Endodermal cell (in vitro differentiated cells): ENCODE results near the gene TSPAN11. TPM values are rescaled to one million over a fixed set of nuclear protein-coding genes. Genes with fewer than 3 reads are reported as not detected.
A peak's percentile ranks its signal among the peaks of the same experiment; 100 is the strongest.

Experiments
- DNase-seq: peaks from one replicate; pipeline ENCODE4 v3.0.0-alpha.2; 2017
- H3K27ac ChIP-seq: 2 replicates; pipeline ENCODE4 v1.5.1; 2013; ENCODE audit warnings: mild to moderate bottlenecking, low read depth, low read length, moderate library complexity
- H3K27me3 ChIP-seq: 2 replicates; pipeline ENCODE4 v1.6.1; 2013; ENCODE audit warnings: mild to moderate bottlenecking, low read length, moderate library complexity; ENCODE audit not compliant: insufficient read depth, control insufficient read depth, poor library complexity, severe bottlenecking
- H3K36me3 ChIP-seq: 2 replicates; pipeline ENCODE4 v1.7.0; 2013; ENCODE audit warnings: mild to moderate bottlenecking, low read length, moderate library complexity; ENCODE audit not compliant: control insufficient read depth, insufficient read depth
- H3K4me1 ChIP-seq: one replicate; pipeline ENCODE4 v1.7.0; 2013; ENCODE audit warnings: low read length; ENCODE audit not compliant: control insufficient read depth, insufficient read depth
- H3K4me3 ChIP-seq: 2 replicates; pipeline ENCODE4 v1.5.1; 2013; ENCODE audit warnings: mild to moderate bottlenecking, low read length, moderate library complexity
- H3K9ac ChIP-seq: 2 replicates; pipeline ENCODE4 v1.6.1; 2013; ENCODE audit warnings: mild to moderate bottlenecking, low read length, moderate library complexity; ENCODE audit not compliant: poor library complexity, severe bottlenecking; ENCODE audit errors: extremely low read depth
- H3K9me3 ChIP-seq: 2 replicates; pipeline ENCODE4 v1.6.1; 2013; ENCODE audit warnings: mild to moderate bottlenecking, low read length, moderate library complexity; ENCODE audit not compliant: control insufficient read depth
- H3K27ac Mint-ChIP-seq: 2 replicates; pipeline ENCODE4 v1.8.0; 2020; ENCODE audit warnings: mixed read lengths
- H3K27me3 Mint-ChIP-seq: 2 replicates; pipeline ENCODE4 v1.8.0; 2021; ENCODE audit warnings: mild to moderate bottlenecking, mixed read lengths; ENCODE audit not compliant: insufficient read depth
- H3K36me3 Mint-ChIP-seq: 2 replicates; pipeline ENCODE4 v1.8.0; 2020; ENCODE audit warnings: low read depth, mixed read lengths
- H3K4me1 Mint-ChIP-seq: 2 replicates; pipeline ENCODE4 v1.8.0; 2020; ENCODE audit warnings: mixed read lengths
- H3K4me3 Mint-ChIP-seq: 2 replicates; pipeline ENCODE4 v1.8.0; 2020; ENCODE audit warnings: mild to moderate bottlenecking, moderate library complexity, mixed read lengths
- H3K9me3 Mint-ChIP-seq: 2 replicates; pipeline ENCODE4 v1.8.0; 2020; ENCODE audit warnings: mild to moderate bottlenecking, mixed read lengths
- CTCF ChIP-seq: fragments of 200-600 bp; sonication (generic); conservative IDR thresholded peaks from 2 replicates; pipeline ENCODE4 v1.5.0; 2021; ENCODE audit warnings: antibody characterized with exemption, mild to moderate bottlenecking
- WGBS, 2 experiments: methylation state at CpG; one replicate each; pipeline versions ENCODE4 v1.1.5 to v1.1.7; 2013; ENCODE audit warnings: missing lambda C conversion rate in 2 of 2, mixed read lengths in 1 of 2; ENCODE audit not compliant: insufficient coverage in 1 of 2, insufficient read length in 1 of 2; 5-methylcytosine and 5-hydroxymethylcytosine counted together
- total RNA-seq, 2 donors: library from RNA; stranded (reverse); fragmentation: NEBNext Ultra II Directional in 1 of 2; extraction: Animal tissue kit (Norgen Biotek cat#: 25700) in 1 of 2; gene quantifications; 2 replicates in 1 of 2; 3 replicates in 1 of 2; pipeline ENCODE4 v1.2.1, GENCODE V29; 2021

Gene TSPAN11
- total RNA-seq, 2 donors from 2014 or later: 0.20 to 3.6 TPM

- 92 to 100% methylated on average over 2 to 11 of the region's 12 CpGs for WGBS, 2 experiments
- Histone ChIP-seq H3K4me1 (no peaks in the 10 kb centered on the region), H3K36me3 (no peaks in the 10 kb centered on the region), H3K27me3 (no peaks in the 10 kb centered on the region), H3K27ac (no peak overlapping the region), H3K9ac (no peak overlapping the region), H3K9me3 (no peaks in the 10 kb centered on the region), H3K4me3 (no peak overlapping the region)
- H3K36me3 Mint-ChIP-seq: no peaks in the 10 kb centered on the region
- H3K27me3 Mint-ChIP-seq: no peaks in the 10 kb centered on the region
- H3K4me1 Mint-ChIP-seq: peaks cover 8% of the 10 kb centered on the region
- no peak overlapping the region for H3K4me3 Mint-ChIP-seq
- no peaks in the 10 kb centered on the region for H3K9me3 Mint-ChIP-seq
- DNase-seq: no peak
- no peak overlapping the region for H3K27ac Mint-ChIP-seq
- no peak for TF ChIP-seq CTCF
Observed at GRCh38 chr12:30982413-30982812, 55.9 kb downstream of the TSPAN11 start.

- no peaks in the 10 kb centered on the region for H3K36me3 ChIP-seq
- no peaks in the 10 kb centered on the region for H3K36me3 Mint-ChIP-seq
- DNase-seq: peak; percentile 94
- peak; percentile 99 for TF ChIP-seq CTCF
- no peaks in the 10 kb centered on the region for H3K9me3 ChIP-seq
- H3K4me3 ChIP-seq: no peak overlapping the region
- H3K4me3 Mint-ChIP-seq: no peak overlapping the region
- H3K27ac ChIP-seq: no peak overlapping the region
- no peaks in the 10 kb centered on the region for H3K27me3 Mint-ChIP-seq
- peaks cover 5% of the 10 kb centered on the region for H3K4me1 ChIP-seq
- H3K9me3 Mint-ChIP-seq: no peaks in the 10 kb centered on the region
- H3K9ac ChIP-seq: no peak overlapping the region
- H3K27me3 ChIP-seq: no peaks in the 10 kb centered on the region
- H3K27ac Mint-ChIP-seq: no peak overlapping the region
- peaks cover 6% of the 10 kb centered on the region for H3K4me1 Mint-ChIP-seq
- WGBS, 2 experiments: 31 to 33% methylated on average over 4 to 7 of the region's 7 CpGs
Observed at GRCh38 chr12:30985814-30986452, 59.4 kb downstream of the TSPAN11 start.

GRCh38 chr12:30988086-30988485, 61.5 kb downstream of the TSPAN11 start:
- Mint-ChIP-seq H3K4me3 (no peak overlapping the region), H3K9me3 (no peaks in the 10 kb centered on the region), H3K36me3 (no peaks in the 10 kb centered on the region), H3K4me1 (peaks cover 6% of the 10 kb centered on the region), H3K27me3 (no peaks in the 10 kb centered on the region), H3K27ac (no peak overlapping the region)
- Histone ChIP-seq H3K9me3 (no peaks in the 10 kb centered on the region), H3K9ac (no peak overlapping the region), H3K4me3 (no peak overlapping the region), H3K36me3 (no peaks in the 10 kb centered on the region), H3K4me1 (peaks cover 5% of the 10 kb centered on the region), H3K27me3 (no peaks in the 10 kb centered on the region), H3K27ac (no peak overlapping the region)
- DNase-seq: no peak
- TF ChIP-seq CTCF: no peak
- WGBS, 2 experiments: 87 to 88% methylated on average over 5 to 9 of the region's 9 CpGs
